Right lobe of liver (tissue), 4 donors: ENCODE measurements around the gene KCNK13.

Experiments used
- CTCF ChIP-seq, 4 donors: fragments of 200-600 bp in 3 of 4; fragments of 450-650 bp in 1 of 4; IDR thresholded peaks; one replicate each; pipeline versions ENCODE4 v1.5.1 to v1.8.0; 2016 to 2022; ENCODE audit warnings: antibody characterized with exemption in 4 of 4, mild to moderate bottlenecking in 2 of 4
- POLR2A ChIP-seq: fragments of 450-650 bp; IDR thresholded peaks from one replicate; pipeline ENCODE4 v1.6.1; 2017; ENCODE audit warnings: antibody characterized with exemption, mild to moderate bottlenecking
- donor health status: DM: no; HTN: no; CAD: no.
- donor health status: DM: no; HTN: no; CAD: no.
- donor health status: DM: no; HTN: yes; CAD: no.

DNA sequence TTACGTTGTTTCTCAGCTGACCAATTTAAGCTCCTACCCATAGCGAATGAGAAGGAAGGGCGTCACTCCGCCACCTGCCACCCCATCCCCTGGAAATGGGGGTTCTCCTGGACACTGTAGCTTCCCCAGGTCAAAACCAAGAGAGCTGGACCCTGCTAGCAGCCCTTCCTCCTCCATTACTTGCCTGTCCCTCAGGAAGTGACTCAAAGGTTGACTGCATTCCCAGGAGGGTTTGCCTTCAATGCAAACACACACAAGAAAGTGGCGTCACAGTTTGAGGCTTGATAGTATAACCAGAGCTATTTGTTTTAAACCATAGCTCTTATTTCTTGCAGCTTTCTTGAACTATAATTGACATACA lies 79.1 kb downstream of the KCNK13 start:
- TF ChIP-seq CTCF (IDR thresholded peaks at IDR 0.05) (no peak), POLR2A (no peak)
